CD4-positive, CD25-positive, alpha-beta regulatory T cell (primary cell): Measurements from ENCODE around the gene SRRM3. TPM values are rescaled to one million over a fixed set of nuclear protein-coding genes. Genes with fewer than 3 reads are reported as not detected.
"Not testable (repeated sequence)": the region's sequence is repeated elsewhere in the genome, so short reads cannot be mapped to it uniquely, and the experiment has no call there.

ENCODE experiments used
- ATAC-seq, 2 donors: fragments of 150-1000 bp; cut with Tn5 transposase; one replicate each; pipeline ENCODE4 v1.10.0; 2021; ENCODE audit warnings: low read depth in 2 of 2, moderate number of reproducible peaks in 2 of 2, moderate library complexity in 1 of 2
- DNase-seq, 3 donors: peaks; one replicate each; pipeline versions ENCODE4 v3.0.0 to v3.0.0-alpha.2; 2012 to 2022; ENCODE audit warnings: mixed read lengths in 1 of 3
- H3K27ac ChIP-seq: one replicate; pipeline ENCODE4 v1.7.0; 2013; ENCODE audit warnings: mild to moderate bottlenecking, low read length; ENCODE audit not compliant: insufficient read depth, poor library complexity, severe bottlenecking
- H3K27me3 ChIP-seq: one replicate; pipeline ENCODE4 v1.7.0; 2013; ENCODE audit warnings: low read length; ENCODE audit not compliant: control insufficient read depth, insufficient read depth
- H3K36me3 ChIP-seq: one replicate; pipeline ENCODE4 v1.7.0; 2013; ENCODE audit warnings: mild to moderate bottlenecking, low read length, moderate library complexity; ENCODE audit not compliant: control insufficient read depth, insufficient read depth
- H3K4me1 ChIP-seq: 2 replicates; pipeline ENCODE4 v1.7.0; 2013; ENCODE audit warnings: mild to moderate bottlenecking, low read length; ENCODE audit not compliant: insufficient read depth, control insufficient read depth, poor library complexity, severe bottlenecking
- H3K4me3 ChIP-seq: one replicate; pipeline ENCODE4 v1.7.0; 2013; ENCODE audit warnings: low read depth, mild to moderate bottlenecking, low read length, moderate library complexity
- H3K9me3 ChIP-seq, 2 experiments: 1 replicate in 1 of 2; 2 replicates in 1 of 2; pipeline ENCODE4 v1.7.0; 2013; ENCODE audit warnings: low read length in 2 of 2, mild to moderate bottlenecking in 1 of 2, moderate library complexity in 1 of 2; ENCODE audit not compliant: control insufficient read depth in 2 of 2
- H3K27ac Mint-ChIP-seq, 3 donors: one replicate each; pipeline ENCODE4 v1.8.0; 2020 to 2022; ENCODE audit warnings: mild to moderate bottlenecking in 3 of 3, mixed read lengths in 3 of 3, moderate library complexity in 2 of 3
- H3K27me3 Mint-ChIP-seq: one replicate; pipeline ENCODE4 v1.8.0; 2022; ENCODE audit warnings: mild to moderate bottlenecking, mixed read lengths
- H3K36me3 Mint-ChIP-seq: one replicate; pipeline ENCODE4 v1.8.0; 2020; ENCODE audit warnings: mixed read lengths
- H3K4me1 Mint-ChIP-seq, 4 donors: one replicate each; pipeline ENCODE4 v1.8.0; 2020 to 2022; ENCODE audit warnings: mixed read lengths in 4 of 4, mild to moderate bottlenecking in 1 of 4
- H3K4me3 Mint-ChIP-seq, 4 donors: one replicate each; pipeline ENCODE4 v1.8.0; 2020 to 2022; ENCODE audit warnings: mild to moderate bottlenecking in 4 of 4, mixed read lengths in 4 of 4, moderate library complexity in 3 of 4
- H3K9me3 Mint-ChIP-seq, 7 donors: one replicate each; pipeline ENCODE4 v1.8.0; 2020 to 2022; ENCODE audit warnings: mixed read lengths in 7 of 7, mild to moderate bottlenecking in 3 of 7, moderate library complexity in 2 of 7
- polyA plus RNA-seq, 4 donors: library from polyadenylated mRNA; unstranded; fragments of 300-500 nt; fragmentation: Illumina TruSeq; gene quantifications; one replicate each; pipeline ENCODE4 v1.2.3, GENCODE V29; 2021
- total RNA-seq: library from RNA; stranded (reverse); gene quantifications from one replicate; pipeline ENCODE4 v1.2.3, GENCODE V29; 2022

The SRRM3 gene
- total and polyA plus RNA-seq, 5 donors from 2014 or later: not detected

GRCh38 chr7:76332078-76332477 lies 130.4 kb downstream of the SRRM3 start:
- Mint-ChIP-seq H3K27ac (peak overlapping the region in 2 of 3 donors; percentile 74 to 80), H3K4me3 (no peak overlapping the region), H3K4me1 (peaks cover 9 to 52% (median 47%) of the 10 kb centered on the region in 4 donors), H3K9me3 (no peaks in the 10 kb centered on the region), H3K27me3 (no peaks in the 10 kb centered on the region), H3K36me3 (peaks cover 32% of the 10 kb centered on the region)
- peaks cover 39% of the 10 kb centered on the region for H3K36me3 ChIP-seq
- no peak for ATAC-seq
- H3K9me3 ChIP-seq: no peaks in the 10 kb centered on the region
- no peak overlapping the region for H3K4me3 ChIP-seq
- no peaks in the 10 kb centered on the region for H3K27me3 ChIP-seq
- no peak overlapping the region for H3K27ac ChIP-seq
- DNase-seq: no peak
- no peaks in the 10 kb centered on the region for H3K4me1 ChIP-seq

GRCh38 chr7:76333511-76334101 lies 131.9 kb downstream of the SRRM3 start:
- Histone ChIP-seq H3K27ac (no peak overlapping the region), H3K27me3 (no peaks in the 10 kb centered on the region), H3K4me3 (no peak overlapping the region), H3K4me1 (no peaks in the 10 kb centered on the region), H3K36me3 (peaks cover 29% of the 10 kb centered on the region), H3K9me3 (no peaks in the 10 kb centered on the region)
- Mint-ChIP-seq H3K36me3 (peaks cover 25% of the 10 kb centered on the region), H3K27me3 (no peaks in the 10 kb centered on the region), H3K4me3 (no peak overlapping the region), H3K9me3 (no peaks in the 10 kb centered on the region), H3K4me1 (peaks cover 19 to 64% (median 50%) of the 10 kb centered on the region in 4 donors), H3K27ac (peak overlapping the region in 1 of 3 donors; percentile 69)
- DNase-seq (no peak), ATAC-seq (no peak)

GRCh38 chr7:76334320-76334967 lies 132.7 kb downstream of the SRRM3 start:
- H3K4me1 ChIP-seq: no peaks in the 10 kb centered on the region
- DNase-seq (no peak), ATAC-seq (no peak)
- peaks cover 19 to 63% (median 47%) of the 10 kb centered on the region in 4 donors for H3K4me1 Mint-ChIP-seq
- no peaks in the 10 kb centered on the region for H3K27me3 ChIP-seq
- H3K36me3 ChIP-seq: peaks cover 22% of the 10 kb centered on the region
- H3K9me3 Mint-ChIP-seq: no peaks in the 10 kb centered on the region
- H3K4me3 Mint-ChIP-seq: no peak overlapping the region
- H3K4me3 ChIP-seq: no peak overlapping the region
- no peak overlapping the region for H3K27ac ChIP-seq
- H3K27me3 Mint-ChIP-seq: no peaks in the 10 kb centered on the region
- H3K36me3 Mint-ChIP-seq: peaks cover 19% of the 10 kb centered on the region
- peak overlapping the region in 1 of 3 donors; percentile 69 for H3K27ac Mint-ChIP-seq
- no peaks in the 10 kb centered on the region for H3K9me3 ChIP-seq

GRCh38 chr7:76335417-76335816 lies 133.7 kb downstream of the SRRM3 start:
- Mint-ChIP-seq H3K27ac (peak overlapping the region in 1 of 3 donors; percentile 26), H3K36me3 (peaks cover 19% of the 10 kb centered on the region), H3K4me1 (peaks cover 24 to 64% (median 47%) of the 10 kb centered on the region in 4 donors)
- peaks cover 15% of the 10 kb centered on the region for H3K36me3 ChIP-seq
- not testable (repeated sequence) for H3K9me3 Mint-ChIP-seq, H3K4me3 Mint-ChIP-seq, ATAC-seq, H3K27me3 Mint-ChIP-seq, H3K4me3 ChIP-seq, H3K27ac ChIP-seq, DNase-seq, H3K27me3 ChIP-seq, H3K4me1 ChIP-seq, H3K9me3 ChIP-seq

GRCh38 chr7:76336094-76336493 lies 134.4 kb downstream of the SRRM3 start:
- Mint-ChIP-seq H3K36me3 (peaks cover 23% of the 10 kb centered on the region), H3K4me3 (no peak overlapping the region), H3K27me3 (no peaks in the 10 kb centered on the region), H3K4me1 (peaks cover 28 to 70% (median 46%) of the 10 kb centered on the region in 4 donors), H3K9me3 (no peaks in the 10 kb centered on the region), H3K27ac (peak overlapping the region; percentile 26 to 78 (median 26))
- Histone ChIP-seq H3K9me3 (no peaks in the 10 kb centered on the region), H3K27ac (no peak overlapping the region), H3K4me3 (no peak overlapping the region), H3K36me3 (peaks cover 14% of the 10 kb centered on the region), H3K27me3 (no peaks in the 10 kb centered on the region), H3K4me1 (no peaks in the 10 kb centered on the region)
- no peak for DNase-seq
- ATAC-seq: no peak

Other genes with a start within 250 kb of the SRRM3 start
- 51.5 TPM for gene TMEM120A, start 207.3 kb upstream of the SRRM3 start, total RNA-seq
- 10 to 100 TPM; 41.9 to 66.5 (median 62.1) TPM for gene TMEM120A, start 207.3 kb upstream of the SRRM3 start, polyA plus RNA-seq
- 16.8 TPM for gene STYXL1, start 153.9 kb upstream of the SRRM3 start, total RNA-seq
- 10 to 100 TPM; 61.9 to 80.8 (median 64.6) TPM for gene STYXL1, start 153.9 kb upstream of the SRRM3 start, polyA plus RNA-seq
- gene MDH2, start 153.8 kb upstream of the SRRM3 start, total RNA-seq: 70.6 TPM
- 100 to 1,000 TPM; 151 to 237 (median 178) TPM for gene MDH2, start 153.8 kb upstream of the SRRM3 start, polyA plus RNA-seq
- 23.0 TPM for gene HSPB1, start 100.8 kb downstream of the SRRM3 start, total RNA-seq
- gene HSPB1, start 100.8 kb downstream of the SRRM3 start, polyA plus RNA-seq: 10 to 100 TPM; 48.8 to 81.2 (median 56.3) TPM
- gene YWHAG, start 157.1 kb downstream of the SRRM3 start, total RNA-seq: 36.6 TPM
- 1 to 10 TPM; 1.7 to 2.7 (median 2.0) TPM for gene YWHAG, start 157.1 kb downstream of the SRRM3 start, polyA plus RNA-seq
- not detected for gene SSC4D, start 207.8 kb downstream of the SRRM3 start, total RNA-seq
- gene SSC4D, start 207.8 kb downstream of the SRRM3 start, polyA plus RNA-seq: under 1 TPM in 2 of 4 donors, not detected in 2; 0.25 to 0.65 TPM
- 2.2 TPM for gene ZP3, start 223.1 kb downstream of the SRRM3 start, total RNA-seq
- gene ZP3, start 223.1 kb downstream of the SRRM3 start, polyA plus RNA-seq: 1 to 10 TPM; 1.6 to 4.4 (median 2.9) TPM